Liver (tissue), 3 donors: ENCODE results near the gene SIPA1L2.

ENCODE experiments used
- CTCF ChIP-seq: fragments of 150-350 bp; IDR thresholded peaks from 2 replicates; pipeline ENCODE4 v1.5.1; 2017; ENCODE audit warnings: improper control_type of control experiment, low read depth, low read length; ENCODE audit not compliant: missing input control
- GABPA ChIP-seq, 2 donors: IDR thresholded peaks in 1 of 2; conservative IDR thresholded peaks in 1 of 2; 2 replicates each; pipeline ENCODE4 v1.6.1; 2016; ENCODE audit warnings: antibody characterized with exemption in 2 of 2, mild to moderate bottlenecking in 1 of 2, moderate library complexity in 1 of 2
- JUND ChIP-seq, 2 donors: IDR thresholded peaks; 2 replicates each; pipeline ENCODE4 v1.6.1; 2016; ENCODE audit warnings: antibody characterized with exemption in 2 of 2
- MAX ChIP-seq: IDR thresholded peaks from 2 replicates; pipeline ENCODE4 v1.6.1; 2016; ENCODE audit warnings: antibody characterized with exemption
- TAF1 ChIP-seq: conservative IDR thresholded peaks from 2 replicates; pipeline ENCODE4 v1.6.1; 2016; ENCODE audit warnings: antibody characterized with exemption, mild to moderate bottlenecking
- ZBTB33 ChIP-seq: IDR thresholded peaks from 2 replicates; pipeline ENCODE4 v1.6.1; 2016; ENCODE audit warnings: antibody characterized with exemption
- donor health status: healthy.
- donor health status: healthy.

GRCh38 chr1:232602622-232603021, 27.3 kb downstream of the SIPA1L2 start:
- TF ChIP-seq CTCF = peak; percentile 5
- no peak for TF ChIP-seq ZBTB33
- no peak for TF ChIP-seq TAF1
- no peak for TF ChIP-seq MAX
- TF ChIP-seq GABPA (IDR thresholded peaks at IDR 0.05 in 1 of 2, conservative IDR thresholded peaks at IDR 0.05 in 1 of 2) = no peak
- TF ChIP-seq JUND (IDR thresholded peaks at IDR 0.05) = no peak
